Smooth muscle cell (in vitro differentiated cells): ENCODE measurements around the gene ZNF654. TPM values are rescaled to one million over a fixed set of nuclear protein-coding genes. Genes with fewer than 3 reads are reported as not detected.

Source experiments
- DNase-seq: peaks from one replicate; lab custom pipeline; 2025; ENCODE audit not compliant: unreplicated experiment; lab: John Stamatoyannopoulos, UW
- H2AFZ ChIP-seq: fragments of 200-600 bp; sonication (generic); 2 replicates; pipeline ENCODE4 v1.6.0; 2016; ENCODE audit warnings: antibody characterized with exemption, low read depth, mild to moderate bottlenecking
- H3F3A ChIP-seq: fragments of 200-600 bp; sonication (generic); 2 replicates; pipeline ENCODE4 v1.6.0; 2017; ENCODE audit warnings: antibody characterized with exemption, low read depth
- H3K27ac ChIP-seq: fragments of 200-600 bp; sonication (generic); 2 replicates; pipeline ENCODE4 v1.5.1; 2016; ENCODE audit warnings: low read depth, mild to moderate bottlenecking
- H3K27me3 ChIP-seq: fragments of 200-600 bp; sonication (generic); 2 replicates; pipeline ENCODE4 v1.6.1; 2016; ENCODE audit warnings: low read depth, mild to moderate bottlenecking
- H3K36me3 ChIP-seq: fragments of 200-600 bp; sonication (generic); 2 replicates; pipeline ENCODE4 v1.5.1; 2016; ENCODE audit warnings: low read depth
- H3K4me1 ChIP-seq: fragments of 200-600 bp; sonication (generic); 2 replicates; pipeline ENCODE4 v1.5.1; 2016; ENCODE audit warnings: low read depth
- H3K4me2 ChIP-seq: fragments of 200-600 bp; sonication (generic); 2 replicates; pipeline ENCODE4 v1.6.0; 2016; ENCODE audit warnings: mild to moderate bottlenecking
- H3K4me3 ChIP-seq: fragments of 200-600 bp; sonication (generic); 2 replicates; pipeline ENCODE4 v1.5.1; 2016; ENCODE audit warnings: mild to moderate bottlenecking
- H3K79me2 ChIP-seq: fragments of 200-600 bp; sonication (generic); 2 replicates; pipeline ENCODE4 v1.6.0; 2016; ENCODE audit warnings: low read depth, mild to moderate bottlenecking
- H3K9ac ChIP-seq: fragments of 200-600 bp; sonication (generic); 2 replicates; pipeline ENCODE4 v1.6.0; 2016; ENCODE audit warnings: low read depth
- H3K9me3 ChIP-seq: fragments of 200-600 bp; sonication (generic); replicated peaks from 2 replicates; pipeline ENCODE4 v1.5.1; 2016; ENCODE audit warnings: low read depth
- H4K20me1 ChIP-seq: fragments of 200-600 bp; sonication (generic); 2 replicates; pipeline ENCODE4 v1.6.0; 2016; ENCODE audit warnings: low read depth
- WGBS: methylation state at CpG from one replicate; pipeline ENCODE4 v1.1.7; 2016; ENCODE audit warnings: low lambda C conversion rate; 5-methylcytosine and 5-hydroxymethylcytosine counted together
- polyA plus RNA-seq: library from polyadenylated mRNA; unstranded; fragments of >200 nt; fragmentation: Nextera tagmentation; extraction: Ambion mirVana; gene quantifications from 2 replicates; pipeline ENCODE4 v1.2.1, GENCODE V29; 2016
- total RNA-seq: library from RNA; depleted of rRNA; stranded (reverse); fragments of >200 nt; gene quantifications from 2 replicates; pipeline ENCODE4 v1.2.3, GENCODE V29; 2014
- TF ChIP-seq, protein P1 (sequence below): fragments of 200-600 bp; sonication (generic); IDR thresholded peaks from 2 replicates; pipeline ENCODE4 v1.5.1; 2017; ENCODE audit warnings: borderline replicate concordance, mild to moderate bottlenecking, antibody characterized with exemption; ENCODE audit not compliant: insufficient read depth, poor library complexity, severe bottlenecking

The ZNF654 gene
- total and polyA plus RNA-seq, 2 experiments from 2014 or later, result 4.9 to 21.2 TPM

DNA sequence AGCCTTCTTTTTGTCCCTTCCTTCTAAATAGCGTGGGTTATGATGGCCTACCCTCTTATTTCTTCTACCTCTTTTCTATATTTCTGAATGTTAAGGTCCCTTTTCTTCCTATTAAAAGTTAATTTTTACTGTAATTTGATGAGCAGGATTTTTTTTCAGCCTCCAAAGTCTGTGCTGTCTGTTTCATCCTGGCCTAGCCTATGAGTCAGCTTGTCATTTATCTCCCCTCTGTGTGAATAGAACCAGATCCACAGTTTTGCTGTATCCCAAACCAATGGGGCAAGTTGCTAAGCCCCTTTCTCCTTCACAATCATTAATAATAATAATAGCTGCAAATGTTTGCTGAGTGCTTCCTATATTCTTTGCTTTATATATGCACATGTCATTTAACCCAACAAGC is 72.6 kb downstream of the ZNF654 start:
- no peaks in the 10 kb centered on the region for H3K4me1 ChIP-seq
- no peak overlapping the region for H2AFZ ChIP-seq
- H3K4me3 ChIP-seq, result no peak overlapping the region
- H3K27me3 ChIP-seq, result no peaks in the 10 kb centered on the region
- no peaks in the 10 kb centered on the region for H3K79me2 ChIP-seq
- H3K9me3 ChIP-seq, result no peaks in the 10 kb centered on the region
- H4K20me1 ChIP-seq, result peaks cover 14% of the 10 kb centered on the region
- H3K4me2 ChIP-seq, result no peak overlapping the region
- 87% methylated on average over 1 of the region's 1 CpG for WGBS
- H3K36me3 ChIP-seq, result peaks cover 12% of the 10 kb centered on the region
- DNase-seq, result no peak
- TF ChIP-seq, protein P1, sequence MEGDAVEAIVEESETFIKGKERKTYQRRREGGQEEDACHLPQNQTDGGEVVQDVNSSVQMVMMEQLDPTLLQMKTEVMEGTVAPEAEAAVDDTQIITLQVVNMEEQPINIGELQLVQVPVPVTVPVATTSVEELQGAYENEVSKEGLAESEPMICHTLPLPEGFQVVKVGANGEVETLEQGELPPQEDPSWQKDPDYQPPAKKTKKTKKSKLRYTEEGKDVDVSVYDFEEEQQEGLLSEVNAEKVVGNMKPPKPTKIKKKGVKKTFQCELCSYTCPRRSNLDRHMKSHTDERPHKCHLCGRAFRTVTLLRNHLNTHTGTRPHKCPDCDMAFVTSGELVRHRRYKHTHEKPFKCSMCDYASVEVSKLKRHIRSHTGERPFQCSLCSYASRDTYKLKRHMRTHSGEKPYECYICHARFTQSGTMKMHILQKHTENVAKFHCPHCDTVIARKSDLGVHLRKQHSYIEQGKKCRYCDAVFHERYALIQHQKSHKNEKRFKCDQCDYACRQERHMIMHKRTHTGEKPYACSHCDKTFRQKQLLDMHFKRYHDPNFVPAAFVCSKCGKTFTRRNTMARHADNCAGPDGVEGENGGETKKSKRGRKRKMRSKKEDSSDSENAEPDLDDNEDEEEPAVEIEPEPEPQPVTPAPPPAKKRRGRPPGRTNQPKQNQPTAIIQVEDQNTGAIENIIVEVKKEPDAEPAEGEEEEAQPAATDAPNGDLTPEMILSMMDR, result no peak
- no peaks in the 10 kb centered on the region for H3F3A ChIP-seq
- peak overlapping the region; percentile 34 for H3K27ac ChIP-seq
- H3K9ac ChIP-seq, result no peak overlapping the region

DNA sequence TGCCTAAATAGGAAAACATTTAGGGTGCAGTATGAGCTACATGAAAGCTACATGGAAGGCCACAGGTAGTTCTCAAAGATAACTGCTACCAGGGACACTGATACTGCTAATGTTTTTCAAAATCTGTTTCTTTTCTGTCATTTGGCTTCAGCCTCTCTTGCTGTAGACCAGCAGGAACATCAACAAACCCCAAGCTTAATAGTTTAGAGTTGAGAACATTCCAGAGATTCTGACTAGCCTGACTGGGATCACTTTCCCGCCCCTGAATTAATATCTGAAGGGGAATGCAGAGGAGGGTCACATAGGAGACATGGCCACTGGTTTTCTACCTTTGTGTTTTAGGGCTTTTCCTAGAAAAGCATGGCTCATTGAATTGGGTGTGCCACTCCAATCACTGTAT is 73.8 kb downstream of the ZNF654 start:
- Histone ChIP-seq H3K4me3 (no peak overlapping the region), H3K9me3 (no peaks in the 10 kb centered on the region), H3K79me2 (no peaks in the 10 kb centered on the region), H2AFZ (no peak overlapping the region), H3K4me1 (no peaks in the 10 kb centered on the region), H3K36me3 (peaks cover 13% of the 10 kb centered on the region), H3K4me2 (no peak overlapping the region), H3K27me3 (no peaks in the 10 kb centered on the region), H3K9ac (no peak overlapping the region), H4K20me1 (peaks cover 14% of the 10 kb centered on the region), H3K27ac (peak overlapping the region; percentile 3), H3F3A (no peaks in the 10 kb centered on the region)
- DNase-seq, result no peak
- TF ChIP-seq, protein P1, result no peak
- 68% methylated on average over 1 of the region's 1 CpG for WGBS

DNA sequence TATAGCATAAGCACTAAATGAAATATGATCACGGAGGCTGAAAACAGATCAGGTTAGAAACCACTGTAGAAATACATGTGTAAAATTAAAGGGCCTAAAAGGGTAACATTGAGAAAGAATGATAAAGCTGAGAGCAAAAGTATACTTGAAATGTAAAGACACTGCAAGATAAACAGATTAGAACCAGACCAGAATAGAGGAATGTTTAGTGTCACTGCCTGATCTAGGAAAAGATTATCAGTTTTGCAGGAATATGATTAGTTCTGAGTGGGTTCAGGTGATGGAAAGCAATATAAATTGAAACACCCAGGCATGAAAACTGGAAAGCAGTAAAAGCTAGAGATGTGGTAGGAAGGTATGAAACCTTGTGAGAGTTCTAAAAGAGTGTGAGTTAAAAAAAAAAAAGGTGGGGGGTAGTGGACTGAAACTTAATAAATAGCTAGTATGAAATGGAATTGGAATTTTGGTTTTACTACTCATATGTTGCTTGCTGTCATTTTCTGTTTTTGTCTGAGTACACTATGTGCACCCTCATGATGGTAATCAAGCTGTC is 74.7 kb downstream of the ZNF654 start:
- peaks cover 16% of the 10 kb centered on the region for H3K36me3 ChIP-seq
- H3K4me3 ChIP-seq, result no peak overlapping the region
- no peaks in the 10 kb centered on the region for H3K27me3 ChIP-seq
- H3K9me3 ChIP-seq, result no peaks in the 10 kb centered on the region
- no peaks in the 10 kb centered on the region for H3K79me2 ChIP-seq
- TF ChIP-seq, protein P1, result no peak
- peak overlapping the region; percentile 3 for H3K27ac ChIP-seq
- H2AFZ ChIP-seq, result no peak overlapping the region
- H3K9ac ChIP-seq, result no peak overlapping the region
- no peaks in the 10 kb centered on the region for H3K4me1 ChIP-seq
- H3K4me2 ChIP-seq, result no peak overlapping the region
- no peak for DNase-seq
- 0% methylated on average over 1 of the region's 1 CpG for WGBS
- peaks cover 8% of the 10 kb centered on the region for H4K20me1 ChIP-seq
- H3F3A ChIP-seq, result no peaks in the 10 kb centered on the region

DNA sequence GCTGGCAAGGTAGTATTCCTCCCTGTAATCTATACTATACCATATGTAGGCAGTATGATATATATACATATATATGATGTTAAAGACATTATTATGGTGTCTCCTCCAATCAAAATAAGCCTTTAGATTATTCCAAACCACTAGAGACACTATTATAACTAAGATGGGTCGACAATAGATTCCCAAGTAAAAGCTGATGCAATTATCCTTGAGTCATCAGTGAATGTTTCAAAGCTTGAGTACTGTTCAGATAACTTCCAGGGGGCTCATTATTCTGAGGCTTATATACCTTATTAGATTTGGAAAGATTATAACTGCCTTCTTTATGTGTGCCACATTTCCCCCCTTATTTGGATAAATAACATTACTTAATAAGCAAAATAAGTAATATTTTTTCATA is 78.8 kb downstream of the ZNF654 start:
- H3K4me3 ChIP-seq, result no peak overlapping the region
- TF ChIP-seq, protein P1, result no peak
- peaks cover 9% of the 10 kb centered on the region for H4K20me1 ChIP-seq
- WGBS, result 43% methylated on average over 1 of the region's 1 CpG
- peak overlapping the region; percentile 13 for H3K27ac ChIP-seq
- no peaks in the 10 kb centered on the region for H3K9me3 ChIP-seq
- H3K79me2 ChIP-seq, result no peaks in the 10 kb centered on the region
- peaks cover 22% of the 10 kb centered on the region for H3K36me3 ChIP-seq
- H3K4me2 ChIP-seq, result no peak overlapping the region
- no peak overlapping the region for H3K9ac ChIP-seq
- H2AFZ ChIP-seq, result no peak overlapping the region
- no peak for DNase-seq
- no peaks in the 10 kb centered on the region for H3K27me3 ChIP-seq
- H3F3A ChIP-seq, result peaks cover 17% of the 10 kb centered on the region
- H3K4me1 ChIP-seq, result peaks cover 9% of the 10 kb centered on the region
